A549 treated with AZD2906 at 1 μM for 4 hours (cell line): Measurements from ENCODE around the gene OR52N2. TPM values are rescaled to one million over a fixed set of nuclear protein-coding genes. Genes with fewer than 3 reads are reported as not detected.

Experiments used
- total RNA-seq: library from RNA; stranded (reverse); fragments of 200-300 nt; extraction: Qiagen RNA extraction; gene quantifications from 5 replicates; pipeline ENCODE4 v1.2.3, GENCODE V29; 2022

OR52N2 gene
- total RNA-seq: not detected in 5 replicates

DNA sequence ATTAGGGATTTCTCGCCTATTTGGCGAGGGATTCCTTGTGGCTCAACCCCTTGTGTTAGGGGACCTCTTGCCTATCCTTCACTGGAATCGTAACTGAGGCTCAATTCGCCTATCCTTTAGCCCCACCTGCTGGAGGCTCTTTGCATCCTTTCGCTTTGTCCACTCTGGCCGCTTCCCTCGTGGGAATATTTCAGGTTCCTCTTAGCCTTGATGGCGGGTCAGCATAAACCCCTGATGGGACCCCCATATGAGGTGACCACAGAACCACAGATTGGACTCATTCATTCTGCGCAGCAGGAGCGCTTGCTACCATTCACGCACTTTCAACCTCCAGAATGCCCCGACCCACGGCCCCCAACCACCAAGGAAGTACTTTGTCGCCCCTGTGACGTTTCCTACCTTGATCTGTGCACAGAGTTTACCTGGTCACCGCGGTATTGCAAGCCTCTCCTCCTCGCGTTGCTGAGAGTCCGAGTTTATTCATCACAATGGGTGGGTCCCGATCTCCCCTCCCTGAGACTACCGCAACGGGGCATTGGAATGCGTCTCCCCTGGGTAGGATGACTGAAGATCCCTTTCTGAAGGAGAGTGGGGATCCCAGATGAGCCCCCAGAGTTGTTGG lies at the start of gene OR52N2:
Gene OR52N2, plus strand, starts transcription at position 425 of the 622 bp plus-strand sequence. CDS start 11,412 bp downstream, outside the sequence.

DNA sequence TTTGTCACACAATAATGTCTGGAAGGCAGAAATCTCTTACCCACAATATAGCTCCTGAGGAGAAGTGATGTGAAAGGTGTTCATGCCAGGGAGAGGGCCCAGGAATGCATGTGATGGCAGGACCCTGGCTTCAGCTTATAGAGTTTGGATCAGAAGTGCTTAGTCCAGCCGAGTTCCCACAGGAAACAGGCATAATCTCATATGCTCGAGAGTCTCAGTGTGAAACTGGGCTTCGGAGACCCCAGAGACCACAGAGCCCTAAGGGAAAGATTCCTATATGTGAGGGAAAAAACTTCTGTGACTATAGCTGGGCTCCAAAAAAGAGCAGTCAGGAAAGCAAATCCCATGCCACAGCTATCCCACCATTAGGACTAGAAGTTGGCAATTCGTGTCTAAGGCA lies 25.5 kb upstream of the OR52N2 start, which contains the start of gene OR52N5:
Gene OR52N5, minus strand, starts transcription at position 101 of the 400 bp plus-strand sequence. CDS start 4,721 bp downstream, outside the sequence.

GRCh38 chr11:5791165-5791564 lies 17.6 kb upstream of the OR52N2 start, which contains the start of gene OR52N1:
Gene OR52N1, minus strand, starts transcription at chr11:5791265. Its CDS starts 2,449 bp downstream, at chr11:5788816.

GRCh38 chr11:5841797-5842196 lies 33.1 kb downstream of the OR52N2 start, which contains the start of gene OR52E6:
Gene OR52E6, minus strand, starts transcription at chr11:5841897. Its CDS starts 0 bp downstream, at chr11:5841897.

DNA sequence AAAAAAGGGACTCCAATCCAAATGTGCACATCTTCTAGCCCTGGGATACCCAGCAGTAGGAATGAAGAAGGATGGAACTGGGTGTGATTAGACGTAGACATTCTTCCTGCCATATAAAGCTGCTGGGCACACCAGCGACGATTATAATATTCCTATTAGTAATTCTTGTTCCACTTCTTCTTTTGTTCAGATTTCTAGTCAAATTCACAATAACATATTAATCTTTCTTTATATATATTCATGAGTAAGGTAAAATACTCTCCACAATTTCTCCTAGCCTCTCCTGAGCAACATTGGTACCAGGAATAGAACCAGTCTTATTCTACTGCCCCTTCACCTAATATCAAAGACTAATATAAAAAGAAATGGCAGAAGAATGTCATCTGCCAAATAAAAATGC lies 48.9 kb downstream of the OR52N2 start, which contains the start of gene OR52E8:
Gene OR52E8, minus strand, starts transcription at position 101 of the 400 bp plus-strand sequence. Its CDS starts 0 bp downstream, at position 101.

Other genes with a start within 250 kb of the OR52N2 start
- not detected in 5 replicates for gene OR52B6, start 228.0 kb upstream of the OR52N2 start, total RNA-seq
- gene TRIM6, start 212.3 kb upstream of the OR52N2 start, total RNA-seq: 6.9 to 8.3 TPM (median 7.6 TPM) in 5 replicates
- gene TRIM34, start 183.9 kb upstream of the OR52N2 start, total RNA-seq: 2.3 to 3.6 TPM (median 2.9 TPM) in 5 replicates
- gene TRIM5, start 123.8 kb upstream of the OR52N2 start, total RNA-seq: 8.6 to 11.8 TPM (median 9.6 TPM) in 5 replicates
- 0.60 to 1.8 TPM (median 1.1 TPM) in 5 replicates for gene TRIM22, start 119.1 kb upstream of the OR52N2 start, total RNA-seq
- not detected in 5 replicates for gene OR56B1, start 72.5 kb upstream of the OR52N2 start, total RNA-seq
- not detected in 5 replicates for gene OR52N4, start 54.7 kb upstream of the OR52N2 start, total RNA-seq
- not detected in 5 replicates for gene OR52N5, start 25.6 kb upstream of the OR52N2 start, total RNA-seq
- not detected in 5 replicates for gene OR52N1, start 17.7 kb upstream of the OR52N2 start, total RNA-seq
- not detected in 5 replicates for gene OR52E6, start 33.0 kb downstream of the OR52N2 start, total RNA-seq
- not detected in 5 replicates for gene OR52E8, start 48.8 kb downstream of the OR52N2 start, total RNA-seq
- not detected in 5 replicates for gene OR52E4, start 71.7 kb downstream of the OR52N2 start, total RNA-seq
- not detected in 5 replicates for gene OR52E5, start 84.3 kb downstream of the OR52N2 start, total RNA-seq
- not detected in 5 replicates for gene OR56A3, start 133.3 kb downstream of the OR52N2 start, total RNA-seq
- not detected in 5 replicates for gene OR56A5, start 159.6 kb downstream of the OR52N2 start, total RNA-seq
- gene OR52L1, start 178.1 kb downstream of the OR52N2 start, total RNA-seq: not detected in 5 replicates
- not detected in 5 replicates for gene OR56A4, start 198.0 kb downstream of the OR52N2 start, total RNA-seq
- not detected in 5 replicates for gene OR56A1, start 221.8 kb downstream of the OR52N2 start, total RNA-seq